ENCODE results near the gene FN1. TPM values are rescaled to one million over a fixed set of nuclear protein-coding genes. Genes with fewer than 3 reads are reported as not detected.

Gene FN1
- total and polyA plus RNA-seq, 2 of the 8 experiments (the other 6 are each of a cell fraction or from before 2014, with no cell fraction given), result 42.9 to 109 TPM

- POLR2A ChIA-PET (ENCODE audit: partially characterized antibody), result no interaction called here
Measured at GRCh38 chr2:215483431-215483830, 47.6 kb upstream of the FN1 start.

More at GRCh38 chr2:215483431-215483830, 47.6 kb upstream of the FN1 start:
- Histone ChIP-seq H3K14ac (ENCODE audit: insufficient read length) (no peak overlapping the region), H4K5ac (ENCODE audit: insufficient read length, low read depth, low read length) (no peak overlapping the region), H3K9me3 (ENCODE audit: insufficient read depth in 2 of 2, low read depth in 1 of 2, low read length in 1 of 2) (no peaks in the 10 kb centered on the region), H4K8ac (ENCODE audit: extremely low read depth, insufficient read depth, low read length) (no peak overlapping the region), H3K4me2 (ENCODE audit: insufficient read depth in 1 of 2, low read depth in 2 of 2, low read length in 2 of 2) (no peak overlapping the region), H3K4me3 (ENCODE audit: extremely low read depth in 1 of 4, insufficient read depth in 2 of 4, low read depth in 3 of 4, low read length in 4 of 4) (no peak overlapping the region), H3K27me3 (replicated peaks in 1 of 4; ENCODE audit: control insufficient read depth in 3 of 4, extremely low read depth in 1 of 4, insufficient read depth in 3 of 4, low read length in 3 of 4) (no peaks in the 10 kb centered on the region), H4K20me1 (replicated peaks in 1 of 2; ENCODE audit: control insufficient read depth in 1 of 2, insufficient read depth in 2 of 2, low read length in 2 of 2) (no peaks in the 10 kb centered on the region), H3K23me2 (ENCODE audit: low read depth, low read length) (no peaks in the 10 kb centered on the region), H3K79me2 (ENCODE audit: control insufficient read depth in 1 of 2, insufficient read depth in 2 of 2, low read length in 2 of 2) (no peaks in the 10 kb centered on the region), H3K23ac (ENCODE audit: insufficient read length) (no peak overlapping the region), H3K18ac (ENCODE audit: extremely low read depth, low read length) (no peak overlapping the region), H2BK120ac (replicated peaks; ENCODE audit: low read depth, low read length) (no peak overlapping the region), H3K9ac (replicated peaks in 1 of 4; ENCODE audit: extremely low read depth in 1 of 4, low read depth in 3 of 4, low read length in 3 of 4) (no peak overlapping the region), H3K56ac (replicated peaks; ENCODE audit: insufficient read length, low read depth, low read length) (no peak overlapping the region), H2BK20ac (ENCODE audit: low read length) (no peak overlapping the region), H2BK12ac (ENCODE audit: low read depth, low read length) (no peak overlapping the region), H2BK15ac (ENCODE audit: low read length) (no peak overlapping the region), H3K79me1 (ENCODE audit: low read depth, low read length) (no peaks in the 10 kb centered on the region), H4K91ac (replicated peaks; ENCODE audit: insufficient read length, low read length) (no peak overlapping the region), H2AFZ (ENCODE audit: low read length) (no peak overlapping the region), H3K36me3 (ENCODE audit: control insufficient read depth in 2 of 4, insufficient read depth in 4 of 4, low read length in 3 of 4) (no peaks in the 10 kb centered on the region), H2AK5ac (ENCODE audit: low read depth, low read length) (no peak overlapping the region), H3K4me1 (replicated peaks in 1 of 4; ENCODE audit: control insufficient read depth in 3 of 4, insufficient read depth in 4 of 4, low read length in 3 of 4) (no peaks in the 10 kb centered on the region), H2BK5ac (ENCODE audit: low read depth, low read length) (no peak overlapping the region), H3K4ac (replicated peaks; ENCODE audit: insufficient read length, low read depth, low read length) (no peak overlapping the region), H3K27ac (ENCODE audit: low read depth, low read length) (no peak overlapping the region)
- 96% methylated on average over 3 of the region's 3 CpGs; no CpG with 5 or more reads in 1 of the 2 experiments for WGBS, 2 experiments (ENCODE audit: extremely low coverage in 1 of 2, insufficient coverage in 1 of 2, insufficient read length in 1 of 2, insufficient replicate concordance in 2 of 2, low coverage in 1 of 2, low lambda C conversion rate in 2 of 2, missing lambda C conversion rate in 1 of 2)
- FAIRE-seq, result no peak
- DNase-seq (ENCODE audit: low read depth in 1 of 2, low spot score in 2 of 2), result no peak
- CTCF ChIA-PET (ENCODE audit: partially characterized antibody), result no interaction called here
- TF ChIP-seq CBX5 (IDR thresholded peaks at IDR 0.05; ENCODE audit: low read depth, low read length) (no peak), SIX5 (IDR thresholded peaks at IDR 0.05; ENCODE audit: low read depth, low read length) (no peak), GABPA (IDR thresholded peaks at IDR 0.05; ENCODE audit: borderline replicate concordance, insufficient read depth, low read length) (no peak), ATF3 (IDR thresholded peaks at IDR 0.05; ENCODE audit: insufficient read depth, low read depth, low read length) (no peak), RFX5 (IDR thresholded peaks at IDR 0.05; ENCODE audit: borderline replicate concordance, low read depth, low read length) (no peak), KDM5A (IDR thresholded peaks at IDR 0.05; ENCODE audit: low read length) (no peak), ASH2L (IDR thresholded peaks at IDR 0.05; ENCODE audit: low read length) (no peak), CBX8 (IDR thresholded peaks at IDR 0.05; ENCODE audit: borderline replicate concordance, low read depth, low read length) (no peak), SP2 (IDR thresholded peaks at IDR 0.05; ENCODE audit: low read length) (no peak), ZNF274 (IDR thresholded peaks at IDR 0.05; ENCODE audit: borderline replicate concordance, extremely low read depth, low read length) (no peak), E2F6 (IDR thresholded peaks at IDR 0.05) (no peak)
